HG03139 (cell line): ENCODE measurements around the gene TRPM3.
"Not testable (repeated sequence)": the region's sequence is repeated elsewhere in the genome, so short reads cannot be mapped to it uniquely, and the experiment has no call there.

Source experiments
- ATAC-seq: cut with Tn5 transposase; IDR thresholded peaks from one replicate; pipeline ENCODE4 v1.9.1; 2021; ENCODE audit not compliant: unreplicated experiment

Gene TRPM3

GRCh38 chr9:71001780-71002386 is 119.5 kb downstream of the TRPM3 start:
- no peak for ATAC-seq

GRCh38 chr9:70998962-70999361 is 122.5 kb downstream of the TRPM3 start:
- ATAC-seq: no peak

- no peak for ATAC-seq
These were observed 125.9 kb downstream of the TRPM3 start for GRCh38 chr9:70995511-70995910.

GRCh38 chr9:70994582-70994981 is 126.8 kb downstream of the TRPM3 start:
- no peak for ATAC-seq

GRCh38 chr9:70988551-70988950 is 132.9 kb downstream of the TRPM3 start:
- no peak for ATAC-seq

- ATAC-seq: no peak
These were observed 133.4 kb downstream of the TRPM3 start for GRCh38 chr9:70987986-70988385.

- no peak for ATAC-seq
These were observed 134.4 kb downstream of the TRPM3 start for GRCh38 chr9:70986984-70987383.

- ATAC-seq: no peak
These were observed 137.6 kb downstream of the TRPM3 start for GRCh38 chr9:70983723-70984295.

- no peak for ATAC-seq
These were observed 140.1 kb downstream of the TRPM3 start for GRCh38 chr9:70981312-70981711.

GRCh38 chr9:70979966-70980365 is 141.5 kb downstream of the TRPM3 start:
- no peak for ATAC-seq

GRCh38 chr9:70978085-70978484 is 143.3 kb downstream of the TRPM3 start:
- no peak for ATAC-seq

- ATAC-seq: no peak
These were observed 145.6 kb downstream of the TRPM3 start for GRCh38 chr9:70975821-70976220.

- no peak for ATAC-seq
These were observed 149.7 kb downstream of the TRPM3 start for GRCh38 chr9:70971723-70972122.

- not testable (repeated sequence) for ATAC-seq
These were observed 155.0 kb downstream of the TRPM3 start for GRCh38 chr9:70966380-70966779.

GRCh38 chr9:70964861-70965260 is 156.6 kb downstream of the TRPM3 start:
- no peak for ATAC-seq

- ATAC-seq: no peak
These were observed 157.9 kb downstream of the TRPM3 start for GRCh38 chr9:70963554-70963953.

- ATAC-seq: no peak
These were observed 158.5 kb downstream of the TRPM3 start for GRCh38 chr9:70962761-70963440.

- no peak for ATAC-seq
These were observed 162.1 kb downstream of the TRPM3 start for GRCh38 chr9:70959366-70959765.

- no peak for ATAC-seq
These were observed 166.8 kb downstream of the TRPM3 start for GRCh38 chr9:70954596-70955143.

GRCh38 chr9:70954126-70954525 is 167.3 kb downstream of the TRPM3 start:
- no peak for ATAC-seq

GRCh38 chr9:70951749-70952727 is 169.4 kb downstream of the TRPM3 start:
- no peak for ATAC-seq
